GM18520 (cell line): ENCODE results near the gene CCND1.

ENCODE experiments used
- ATAC-seq: cut with Tn5 transposase; IDR thresholded peaks from one replicate; pipeline ENCODE4 v1.9.1; 2021; ENCODE audit not compliant: unreplicated experiment

The CCND1 gene

GRCh38 chr11:69640995-69641581, at the start of gene CCND1:
Gene CCND1, plus strand, starts transcription at chr11:69641156. Its CDS starts 158 bp downstream, at chr11:69641314.
- no peak for ATAC-seq

- ATAC-seq = no peak
Measured at GRCh38 chr11:69592986-69593650, 47.8 kb upstream of the CCND1 start.

GRCh38 chr11:69593851-69594250, 47.1 kb upstream of the CCND1 start:
- ATAC-seq = no peak

GRCh38 chr11:69594481-69594880, 46.5 kb upstream of the CCND1 start:
- ATAC-seq = no peak

GRCh38 chr11:69595805-69596665, 44.9 kb upstream of the CCND1 start:
- no peak for ATAC-seq

- no peak for ATAC-seq
Measured at GRCh38 chr11:69598147-69598546, 42.8 kb upstream of the CCND1 start.

GRCh38 chr11:69599502-69599901, 41.5 kb upstream of the CCND1 start:
- no peak for ATAC-seq

GRCh38 chr11:69600001-69600400, 41.0 kb upstream of the CCND1 start:
- ATAC-seq = no peak

- no peak for ATAC-seq
Measured at GRCh38 chr11:69601011-69601975, 39.7 kb upstream of the CCND1 start.

- ATAC-seq = no peak
Measured at GRCh38 chr11:69603111-69603836, 37.7 kb upstream of the CCND1 start.

GRCh38 chr11:69604055-69604454, 36.9 kb upstream of the CCND1 start:
- no peak for ATAC-seq

GRCh38 chr11:69605737-69606526, 35.0 kb upstream of the CCND1 start:
- ATAC-seq = no peak

GRCh38 chr11:69609351-69609750, 31.6 kb upstream of the CCND1 start:
- ATAC-seq = no peak

GRCh38 chr11:69611548-69612526, 29.1 kb upstream of the CCND1 start:
- ATAC-seq = no peak

- ATAC-seq = no peak
Measured at GRCh38 chr11:69613594-69613993, 27.4 kb upstream of the CCND1 start.

GRCh38 chr11:69614085-69614484, 26.9 kb upstream of the CCND1 start:
- no peak for ATAC-seq

- ATAC-seq = no peak
Measured at GRCh38 chr11:69615545-69616278, 25.2 kb upstream of the CCND1 start.
